ENCODE measurements around the gene NT5C1A.

Gene NT5C1A

DNA sequence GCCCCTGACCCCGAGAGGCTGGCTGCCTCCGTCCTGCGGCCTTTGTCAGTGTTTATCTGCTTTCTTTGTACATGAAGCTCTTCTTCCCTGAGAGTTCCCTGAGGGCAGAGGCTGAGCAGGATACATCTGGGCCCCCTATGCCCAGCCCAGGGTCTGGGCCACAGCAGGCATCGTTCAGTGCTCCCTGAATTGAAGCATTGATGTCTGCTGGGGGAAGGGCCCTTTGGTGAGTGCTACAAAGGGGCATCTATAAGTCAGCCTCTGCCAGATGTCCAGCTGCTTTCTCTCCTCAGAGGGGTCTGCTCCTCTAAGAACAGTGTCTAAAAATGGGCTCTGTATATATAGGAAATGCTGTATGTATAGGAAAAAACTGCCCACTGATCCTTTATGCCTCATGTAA, 34.5 kb downstream of the NT5C1A start:
- no peak for DNase-seq (ENCODE audit: low read depth)

DNA sequence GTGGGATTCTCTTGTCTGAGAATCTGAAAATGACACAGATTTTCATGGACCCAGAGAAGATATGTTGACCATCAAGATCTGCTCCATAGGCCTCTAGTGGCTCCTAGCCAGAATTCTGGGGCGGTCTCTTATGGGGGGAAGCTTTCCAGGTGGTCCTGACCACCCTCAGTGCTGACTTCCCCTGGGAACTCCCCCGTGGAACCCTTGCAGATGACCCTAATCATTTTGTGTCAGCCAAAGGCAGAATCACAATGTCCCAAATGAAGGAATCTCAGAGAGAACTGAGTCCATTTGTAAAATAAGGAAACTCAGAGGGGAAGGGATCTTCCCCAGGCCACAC, 36.1 kb downstream of the NT5C1A start:
- no peak for DNase-seq (ENCODE audit: low read depth)

DNA sequence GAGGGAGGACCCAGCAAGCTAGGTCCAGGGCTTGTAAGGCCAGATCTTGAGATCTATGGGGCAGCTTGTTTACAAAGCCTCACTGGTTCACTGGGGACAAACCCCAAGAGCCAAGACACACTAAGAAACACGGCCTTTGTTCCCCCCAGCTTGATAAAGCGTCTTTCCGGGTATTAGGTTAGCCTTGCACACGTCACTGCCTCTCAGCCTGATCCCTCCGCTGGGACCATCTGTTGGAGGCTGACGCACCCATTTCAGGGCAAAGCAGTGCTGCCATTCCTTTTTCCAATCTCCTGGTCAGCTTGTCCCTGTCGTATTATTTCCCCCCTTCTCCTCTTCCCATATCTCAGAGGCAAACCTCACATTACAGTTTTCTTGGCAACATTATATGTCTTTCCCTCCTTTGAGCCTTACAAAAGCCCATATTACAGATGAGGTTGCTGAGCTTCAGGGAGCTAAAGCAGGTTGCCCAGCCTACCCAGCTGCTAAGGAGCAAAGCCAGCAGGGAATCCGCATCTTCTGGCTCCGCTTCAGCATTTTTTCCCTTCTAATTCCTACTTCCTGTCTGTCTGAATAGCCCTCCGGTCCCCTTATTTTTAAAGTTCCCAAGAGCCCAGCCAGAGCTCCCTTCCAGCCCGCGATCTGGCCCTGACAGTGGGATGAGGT, 36.6 kb downstream of the NT5C1A start:
- DNase-seq (ENCODE audit: low read depth): no peak

DNA sequence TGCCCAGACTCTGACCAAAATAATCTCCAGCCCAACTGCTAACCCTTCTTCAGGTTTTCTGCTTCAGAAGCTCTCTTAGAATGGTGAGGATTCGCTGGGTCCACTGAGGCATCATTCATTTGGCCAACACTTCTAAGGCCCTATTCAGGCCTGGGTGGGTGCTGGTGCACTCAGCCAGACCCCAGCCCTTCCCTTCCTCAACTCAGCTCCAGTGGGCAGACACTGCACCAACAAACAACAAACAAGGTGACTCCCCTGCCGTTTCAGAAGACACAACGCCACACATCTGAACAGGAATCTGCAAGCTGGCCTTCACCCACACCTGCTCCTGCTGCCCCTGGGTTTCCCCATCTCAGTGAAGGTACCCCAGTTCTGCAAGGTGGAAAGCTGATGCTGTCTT, 38.5 kb downstream of the NT5C1A start:
- no peak for DNase-seq (ENCODE audit: low read depth)

DNA sequence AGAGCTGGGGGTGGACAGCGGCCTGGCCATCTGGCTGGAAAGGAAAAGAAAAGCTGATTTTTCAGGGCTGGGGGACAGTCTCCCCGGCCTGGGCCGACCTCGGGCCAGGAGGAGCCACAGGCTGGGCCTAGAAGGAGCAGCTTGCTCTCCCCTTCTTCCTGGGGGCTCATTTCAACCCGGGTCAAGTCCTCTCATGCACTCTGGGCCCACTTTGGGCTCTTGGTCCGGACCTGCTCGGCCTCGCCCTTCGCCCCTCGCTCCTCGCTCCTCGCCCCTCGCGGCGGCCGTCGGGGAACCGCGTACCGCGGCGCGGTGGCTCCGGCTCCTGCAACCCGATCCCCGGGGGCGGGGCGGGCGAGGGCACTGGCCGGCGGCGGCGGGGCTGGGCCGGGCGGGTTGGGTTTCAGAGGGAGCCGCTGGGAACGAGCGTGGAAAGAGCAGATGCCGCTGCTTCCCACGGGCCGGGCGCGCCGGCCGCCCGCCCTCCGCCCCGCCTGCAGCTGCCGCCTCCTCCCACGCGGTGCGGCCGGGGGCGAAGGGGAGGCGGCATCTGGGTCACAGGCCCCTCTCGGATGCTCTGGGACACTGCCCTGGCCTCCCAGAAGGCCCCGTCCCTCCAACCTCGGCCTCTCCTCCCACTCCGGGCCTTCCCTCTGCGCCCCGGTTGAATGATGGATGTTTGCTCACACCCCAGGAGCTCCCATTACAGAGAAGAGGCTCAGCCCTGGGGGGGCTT, 39.1 kb downstream of the NT5C1A start:
- DNase-seq (ENCODE audit: low read depth): no peak

DNA sequence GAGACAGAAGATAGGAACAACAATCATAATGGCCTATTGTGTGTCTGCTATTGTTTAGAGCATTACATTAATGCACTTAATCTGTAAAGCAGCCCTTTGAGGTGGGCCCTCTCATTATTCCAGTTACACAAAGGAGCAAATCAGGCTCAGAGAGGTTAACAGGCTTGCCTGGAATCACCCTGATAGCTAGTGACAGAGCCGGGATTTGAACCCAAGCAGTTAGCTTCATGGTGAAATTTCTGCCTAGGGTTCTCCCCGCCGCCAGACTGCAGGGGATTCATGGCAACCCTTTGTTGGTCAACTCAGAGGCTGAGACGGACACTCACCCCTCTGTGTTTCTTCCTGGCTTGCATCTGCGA, 39.6 kb downstream of the NT5C1A start:
- no peak for DNase-seq (ENCODE audit: low read depth)

DNA sequence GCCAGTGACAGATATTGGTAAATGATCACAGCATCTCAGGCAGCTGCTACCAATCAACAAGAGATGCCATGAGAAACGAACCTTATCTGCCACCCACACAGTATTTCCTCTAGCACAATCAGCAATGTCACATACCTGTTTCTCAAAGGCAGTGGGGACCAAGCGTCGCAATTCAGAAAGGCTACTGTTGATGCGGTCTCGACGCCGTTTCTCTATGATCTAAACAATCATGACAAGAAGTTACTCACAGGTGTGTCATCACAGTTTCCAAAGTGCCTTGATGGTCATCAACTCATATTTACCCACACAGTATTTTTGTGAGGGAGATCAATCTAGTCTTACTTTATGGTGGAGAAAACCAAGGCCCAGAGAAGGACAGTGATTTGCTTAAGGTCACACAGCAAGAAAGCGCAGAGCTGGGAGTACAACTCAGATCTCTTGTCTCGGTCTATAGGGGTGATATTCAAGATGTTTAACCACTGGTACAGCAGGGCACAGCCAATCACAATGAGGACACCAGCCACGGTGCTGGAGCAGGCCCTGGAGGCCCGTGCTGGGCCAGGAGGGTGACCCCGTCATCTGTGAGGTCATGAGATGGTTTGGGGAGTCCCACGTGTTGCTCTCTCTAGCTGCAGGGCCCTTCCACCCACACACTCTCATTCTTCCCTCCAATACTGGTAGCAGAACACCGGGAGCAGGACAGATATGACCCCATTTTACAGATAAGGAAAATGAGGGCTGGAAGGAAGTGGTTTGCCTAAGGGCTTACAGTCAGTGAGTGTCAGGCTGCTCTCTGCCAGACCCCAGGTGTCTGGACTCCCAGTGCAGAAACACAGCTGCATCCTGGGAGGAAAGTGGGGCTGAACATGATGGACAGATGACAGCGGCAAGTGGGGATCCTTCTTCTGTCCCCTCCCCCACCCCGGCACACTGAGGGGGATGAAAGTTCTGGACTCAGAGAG, 40.3 kb downstream of the NT5C1A start:
- DNase-seq (ENCODE audit: low read depth): no peak

DNA sequence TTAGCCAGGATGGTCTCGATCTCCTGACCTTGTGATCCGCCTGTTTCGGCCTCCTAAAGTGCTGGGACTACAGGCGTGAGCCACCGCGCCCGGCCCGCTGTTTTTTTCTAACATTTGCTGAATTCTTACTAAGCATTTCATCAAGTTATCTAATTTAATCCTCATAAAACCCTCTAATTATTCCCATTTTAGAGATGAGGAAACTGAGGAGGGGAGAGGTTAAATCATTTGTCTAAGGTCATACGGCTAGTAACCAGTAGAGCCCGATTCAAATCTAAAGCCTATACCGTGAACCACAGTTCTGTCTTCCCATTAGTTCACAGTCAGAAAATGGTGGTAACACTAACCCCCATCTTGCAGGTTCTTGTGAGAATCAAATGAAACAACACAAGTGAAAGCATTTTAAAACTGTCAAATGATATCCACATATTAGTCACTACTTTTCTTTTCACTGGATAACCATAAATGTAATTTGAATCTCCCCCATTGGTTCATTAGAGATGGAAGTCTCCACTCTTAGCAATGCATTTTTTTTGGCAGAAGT, 43.0 kb downstream of the NT5C1A start:
- DNase-seq (ENCODE audit: low read depth): no peak

DNA sequence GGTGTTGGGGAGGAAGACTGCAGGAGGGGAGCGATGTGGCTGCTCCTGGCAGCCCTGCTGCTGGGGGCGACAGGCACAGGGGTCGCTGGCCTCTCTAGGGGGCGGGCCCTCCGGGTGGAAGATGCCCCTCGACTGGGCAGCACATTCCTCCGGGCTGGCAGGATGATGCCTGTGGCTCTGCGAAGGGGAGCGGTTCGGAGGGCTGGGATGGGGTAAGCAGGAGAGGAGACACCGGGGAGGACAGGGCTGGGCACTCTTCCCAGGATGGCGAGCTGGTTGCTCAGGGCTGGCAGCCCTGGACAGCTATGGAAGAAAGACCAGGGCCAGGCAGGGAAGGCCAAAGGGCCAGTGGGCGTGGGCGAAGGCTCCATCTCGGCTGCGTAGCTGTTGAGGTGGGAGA, 45.3 kb downstream of the NT5C1A start:
- no peak for DNase-seq (ENCODE audit: low read depth)

DNA sequence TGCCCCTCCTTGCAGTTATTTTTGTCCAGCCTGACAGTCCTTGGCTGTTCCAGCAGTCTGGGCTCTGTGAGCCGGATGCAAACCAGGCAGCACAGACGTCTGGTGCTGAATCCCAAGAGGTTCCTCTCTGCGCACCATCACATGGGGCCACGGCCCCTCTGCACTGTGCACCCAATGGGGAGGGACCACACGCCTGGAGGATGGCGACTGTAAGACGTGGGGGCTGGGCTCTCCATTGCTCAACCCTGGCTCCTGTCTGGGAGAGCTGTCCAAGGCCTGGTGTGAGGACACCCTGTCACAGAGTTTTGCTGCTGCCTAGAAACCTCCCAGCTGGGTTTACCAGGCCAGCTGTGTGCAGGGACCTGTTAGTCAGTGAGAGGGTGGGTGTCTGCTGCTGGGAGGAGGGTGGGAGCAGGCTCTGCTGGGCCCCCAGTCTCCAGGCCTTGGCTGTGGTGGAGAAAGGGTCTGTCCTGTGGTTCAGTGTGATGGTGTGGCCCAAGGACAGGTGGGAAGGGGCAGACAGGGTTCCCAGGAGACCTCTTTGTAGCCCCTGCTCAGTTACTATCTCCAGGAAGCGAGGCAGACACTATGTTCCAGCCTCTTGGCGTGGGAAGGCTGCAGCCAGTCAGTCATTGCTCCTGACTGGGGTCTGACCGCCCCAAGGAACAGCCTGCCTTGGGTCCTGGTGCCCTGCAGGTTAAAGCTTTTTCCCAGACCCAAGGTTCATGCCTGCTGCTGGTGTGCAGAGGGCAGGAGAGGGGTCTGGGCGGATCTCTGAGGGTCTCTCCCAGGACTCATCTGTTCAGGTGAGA, 46.2 kb downstream of the NT5C1A start:
- DNase-seq (ENCODE audit: low read depth): no peak

DNA sequence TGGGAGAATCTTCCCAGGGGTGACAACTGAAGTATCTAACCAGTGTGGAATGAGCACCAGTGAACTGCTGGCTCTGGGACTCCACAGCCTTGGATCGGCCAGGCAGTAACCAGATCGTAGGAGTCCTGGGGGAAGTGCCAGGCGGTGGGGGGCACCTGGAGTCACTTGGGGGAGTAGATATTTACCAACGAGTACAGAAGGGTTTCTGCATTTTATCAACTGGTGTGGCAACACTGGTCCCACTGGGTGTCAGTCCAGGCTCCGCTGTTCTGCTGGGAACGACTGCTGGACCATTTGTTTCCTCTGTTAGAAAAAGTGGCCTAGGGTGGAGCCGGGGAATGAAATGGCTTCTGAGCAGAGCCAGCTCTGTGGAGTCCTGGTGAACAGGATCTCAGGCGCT, 46.9 kb downstream of the NT5C1A start:
- DNase-seq (ENCODE audit: low read depth): no peak

DNA sequence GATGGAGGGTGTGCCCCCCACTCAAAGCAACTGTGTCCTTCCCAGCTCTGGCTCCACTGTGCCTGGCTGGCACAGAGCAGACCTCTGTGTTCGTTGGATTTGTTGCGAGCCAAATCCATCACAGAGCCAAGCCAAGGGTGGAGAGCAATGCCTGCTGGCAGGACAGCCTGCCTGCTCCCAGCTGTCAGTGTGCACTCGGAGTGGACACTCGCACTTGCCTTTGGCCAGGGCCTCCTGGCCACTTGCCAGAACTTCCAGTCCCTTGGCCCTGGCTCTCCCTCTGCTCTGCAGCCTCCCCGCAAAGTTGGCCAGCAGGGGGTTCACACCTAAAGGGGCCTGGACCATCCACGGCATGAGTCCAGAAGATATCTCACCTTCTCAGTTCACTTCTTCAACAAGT, 48.9 kb downstream of the NT5C1A start:
- no peak for DNase-seq (ENCODE audit: low read depth)

DNA sequence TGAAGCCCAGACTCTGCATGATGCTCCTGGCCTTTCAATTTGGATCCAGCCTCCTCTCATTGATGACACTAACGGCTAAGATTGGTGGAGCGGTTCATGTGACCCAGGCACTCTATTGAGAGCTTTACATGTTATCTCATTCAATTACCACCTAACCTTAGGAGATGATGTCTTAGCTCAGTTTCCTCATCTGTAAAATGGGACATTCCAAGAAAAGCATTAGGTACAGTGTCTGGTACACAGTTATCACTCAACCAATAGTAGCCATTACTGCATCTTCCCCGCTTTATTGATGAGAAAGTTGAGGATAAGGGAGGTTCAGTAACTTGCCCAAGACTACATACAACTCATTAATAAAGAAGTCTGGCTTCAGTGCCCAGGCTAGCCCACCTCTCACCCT, 49.5 kb downstream of the NT5C1A start:
- DNase-seq (ENCODE audit: low read depth): no peak

DNA sequence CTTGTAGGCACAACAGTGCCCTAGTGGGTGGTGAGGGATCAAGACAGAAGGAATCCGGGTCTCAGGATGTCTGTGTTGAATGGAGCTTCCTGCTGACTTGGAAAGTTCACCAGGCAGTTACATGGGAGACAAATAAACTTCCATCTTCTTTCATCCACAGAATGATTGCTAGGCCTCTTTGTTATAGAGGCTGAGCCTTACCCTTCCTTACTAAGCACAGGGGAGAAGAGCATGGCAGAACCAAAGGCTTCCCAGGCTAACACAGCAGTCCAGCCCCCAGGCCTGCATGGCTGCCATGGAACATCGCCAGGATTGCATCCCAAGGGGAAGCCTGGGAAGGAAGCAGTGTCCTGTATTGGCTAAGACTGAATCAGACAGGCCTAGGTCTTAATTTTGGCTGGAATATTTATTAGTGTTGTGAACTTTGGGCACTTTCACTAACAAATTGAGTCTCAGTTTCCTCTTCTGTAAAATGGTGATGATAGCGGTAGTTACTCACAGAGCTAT, 51.2 kb downstream of the NT5C1A start:
- DNase-seq (ENCODE audit: low read depth): no peak

DNA sequence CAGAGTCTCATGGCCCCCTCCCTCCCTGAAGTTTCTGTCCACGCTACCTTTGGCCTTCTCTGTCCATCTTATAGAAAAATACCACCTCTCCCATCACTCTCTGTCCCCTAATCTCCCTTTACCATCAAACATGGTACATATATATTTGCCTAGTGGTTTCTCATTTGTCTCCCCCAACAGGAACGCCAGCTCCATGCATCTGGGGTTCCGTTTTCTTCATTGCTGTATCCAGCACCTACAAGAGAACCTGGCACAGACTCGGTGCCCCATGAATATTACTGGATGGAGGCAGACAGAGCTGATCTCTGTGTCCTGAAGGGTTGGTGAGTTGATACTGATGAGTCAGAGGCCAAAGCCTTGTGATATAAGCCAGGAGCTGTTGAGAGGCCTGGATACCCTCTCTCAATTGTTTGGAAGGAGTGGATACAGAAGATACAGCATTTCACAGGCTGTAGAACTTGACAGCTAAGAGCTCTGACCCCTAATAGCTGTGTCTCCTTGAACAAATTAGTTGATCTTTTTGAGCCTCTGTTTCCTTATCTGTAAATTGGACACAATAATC, 54.3 kb downstream of the NT5C1A start:
- no peak for DNase-seq (ENCODE audit: low read depth)

DNA sequence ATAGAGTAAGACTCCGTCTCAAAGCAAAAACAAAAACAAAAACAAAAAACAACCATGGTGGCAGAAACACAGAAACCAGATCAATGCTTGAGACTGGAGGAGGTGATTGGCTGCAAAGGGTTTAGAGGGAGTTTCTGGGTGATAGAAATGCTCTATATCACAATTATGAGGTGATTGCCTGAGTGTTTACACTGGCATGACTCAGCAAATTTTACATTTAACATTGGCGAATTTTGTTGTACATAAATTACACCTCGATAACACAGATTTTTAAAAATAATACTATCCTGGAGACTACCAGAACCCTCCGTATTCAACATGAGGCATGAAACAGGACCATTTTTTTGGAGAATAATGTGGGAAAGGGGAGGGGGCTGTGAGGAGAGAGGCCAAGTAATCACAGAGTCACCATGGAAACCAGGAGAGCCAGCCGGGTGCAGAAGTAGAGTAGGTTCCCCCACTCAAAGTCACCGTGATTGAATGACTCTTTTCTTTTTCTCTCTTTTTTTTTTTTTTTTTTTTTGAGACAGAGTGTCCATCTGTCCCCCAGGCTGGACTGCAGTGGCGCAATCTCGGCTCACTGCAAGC, 56.7 kb downstream of the NT5C1A start:
- no peak for DNase-seq (ENCODE audit: low read depth)

DNA sequence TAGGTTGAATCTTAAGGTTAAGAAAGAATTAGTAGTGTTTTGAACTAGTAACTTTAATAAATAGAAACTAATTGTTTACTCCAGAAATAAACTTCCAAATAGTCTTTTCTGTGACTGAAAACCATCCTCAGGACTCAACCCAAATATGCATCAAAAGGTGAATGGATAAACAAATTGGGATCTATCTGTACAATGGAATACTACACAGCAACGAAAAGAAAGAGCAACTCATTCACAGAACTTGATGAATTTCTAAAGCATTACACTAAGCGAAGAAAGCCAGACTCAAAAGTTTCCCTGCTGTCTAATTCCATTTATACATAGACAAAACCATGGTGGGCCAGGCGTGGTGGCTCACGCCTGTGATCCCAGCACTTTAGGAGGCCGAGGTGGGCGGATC, 57.4 kb downstream of the NT5C1A start:
- no peak for DNase-seq (ENCODE audit: low read depth)

DNA sequence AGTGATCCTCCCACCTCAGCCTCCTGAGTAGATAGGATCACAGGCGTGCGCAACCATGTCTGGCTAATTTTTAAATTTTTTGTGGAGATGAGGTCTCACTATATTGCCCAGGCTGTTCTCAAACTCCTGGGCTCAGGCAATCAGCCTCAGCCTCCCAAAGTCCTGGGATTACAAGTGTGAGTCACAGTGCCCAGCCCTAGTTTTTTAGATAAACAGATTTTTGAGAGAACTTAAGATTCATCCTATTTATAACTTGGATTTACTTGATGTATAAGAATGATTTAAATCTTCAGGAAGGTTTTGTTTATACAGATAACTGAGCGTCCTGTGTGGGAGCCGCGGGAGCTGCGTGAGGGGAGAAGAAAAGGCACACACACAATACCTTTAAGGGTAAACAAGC, 58.7 kb downstream of the NT5C1A start:
- DNase-seq (ENCODE audit: low read depth): no peak

DNA sequence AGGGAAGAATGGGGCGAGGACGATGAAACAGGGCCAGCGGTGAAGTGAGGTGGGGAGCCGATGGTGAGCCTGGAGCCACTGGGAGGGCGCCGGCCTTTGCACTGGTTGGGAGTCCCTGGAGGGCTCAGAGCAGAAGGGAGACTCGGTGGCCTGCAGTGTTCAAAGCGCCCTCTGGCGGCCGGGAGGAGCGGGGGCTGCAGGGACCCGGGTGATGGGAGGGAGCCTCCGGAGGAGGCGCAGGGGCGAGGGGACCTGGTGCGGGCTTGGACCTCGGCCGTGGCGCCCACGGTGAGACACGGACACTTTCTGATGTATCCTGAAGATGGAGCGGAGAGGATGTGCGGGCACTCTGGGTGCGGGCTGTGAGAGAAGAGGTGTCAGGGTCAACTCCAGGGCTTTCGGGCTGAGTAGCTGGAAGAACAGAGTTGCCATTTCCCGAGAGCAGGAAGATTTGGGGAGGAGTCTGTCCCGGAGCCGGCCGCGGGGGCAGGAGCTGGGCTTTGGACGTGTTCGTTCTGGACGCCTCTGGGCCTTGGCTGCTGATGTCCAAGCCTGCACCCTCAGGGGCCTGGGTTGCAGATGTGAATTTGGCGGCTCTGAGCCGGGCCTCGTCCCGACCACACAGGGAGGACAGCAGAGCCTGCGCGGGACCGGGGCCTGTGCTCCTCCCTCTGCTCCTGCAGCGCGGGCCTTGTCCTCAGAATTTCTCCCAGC, 62.1 kb downstream of the NT5C1A start:
- peak; percentile 73 for DNase-seq (ENCODE audit: low read depth)
